HepG2 (cell line): ENCODE data around the gene HES2. TPM values are rescaled to one million over a fixed set of nuclear protein-coding genes. Genes with fewer than 3 reads are reported as not detected.

Experiments
- ATAC-seq: fragments of 200-7000 bp; cut with Tn5 transposase; 3 replicates; pipeline ENCODE4 v1.9.1; 2020; ENCODE audit warnings: mild to moderate bottlenecking, moderate library complexity
- BruUV-seq: library from RNA; stranded (reverse); fragments of 400-500 nt; replicated peaks from 2 replicates; lab custom pipeline; 2021; lab: Mats Ljungman, UMichigan
- CTCF ChIA-PET: fragments of 300-600 bp; formaldehyde crosslinking; extraction: SDS; loops from one replicate; lab custom pipeline; 2021; ENCODE audit warnings: low total read pairs, inconsistent platforms, low intra/inter-chr PET ratio; lab: Yijun Ruan, JAX
- POLR2A ChIA-PET: fragments of 350-600 bp; sonication (Branson Sonifier 250); formaldehyde crosslinking; loops from one replicate; lab custom pipeline; 2020; ENCODE audit warnings: antibody characterized with exemption, inconsistent platforms; lab: Yijun Ruan, JAX
- DNase-seq: peaks from one replicate; pipeline ENCODE4 v3.0.0-alpha.2; 2015; ENCODE audit warnings: low spot score
- FAIRE-seq: peaks from 3 replicates; lab custom pipeline; 2011; peaks lifted over from hg19 to GRCh38; lab: Jason Lieb, UNC
- H2AFZ ChIP-seq: one replicate; pipeline ENCODE4 v1.6.1; 2011; ENCODE audit warnings: low read length, inconsistent platforms
- H3K27ac ChIP-seq: fragments of 300-600 bp; 3 replicates; pipeline ENCODE4 v1.8.0; 2011; ENCODE audit warnings: mixed run types, mild to moderate bottlenecking, mixed read lengths, low read length, inconsistent platforms; ENCODE audit not compliant: insufficient read depth; ENCODE audit errors: extremely low read length
- H3K27me3 ChIP-seq, 2 experiments: fragments of 200-600 bp in 1 of 2; 2 replicates in 1 of 2; 3 replicates in 1 of 2; pipeline versions ENCODE4 v1.6.0 to v1.8.0; 2011; ENCODE audit warnings: low read length in 2 of 2, mild to moderate bottlenecking in 2 of 2, moderate library complexity in 2 of 2, inconsistent platforms in 1 of 2; ENCODE audit not compliant: insufficient read depth in 2 of 2, control insufficient read depth in 1 of 2
- H3K36me3 ChIP-seq, 2 experiments: fragments of 200-600 bp in 1 of 2; replicated peaks in 1 of 2; 2 replicates in 1 of 2; 3 replicates in 1 of 2; pipeline versions ENCODE4 v1.5.1 to v1.8.0; 2011; ENCODE audit warnings: low read length in 2 of 2, inconsistent platforms in 1 of 2; ENCODE audit not compliant: insufficient read depth in 2 of 2, control insufficient read depth in 1 of 2
- H3K4me1 ChIP-seq: 2 replicates; pipeline ENCODE4 v1.5.1; 2012; ENCODE audit warnings: low read length, inconsistent platforms; ENCODE audit not compliant: insufficient read depth
- H3K4me2 ChIP-seq: 2 replicates; pipeline ENCODE4 v1.6.0; 2011; ENCODE audit warnings: low read depth, low read length, inconsistent platforms
- H3K4me3 ChIP-seq, 3 experiments: fragments of 200-600 bp in 1 of 3; sonication (generic), shearing (Covaris generic) in 1 of 3; replicated peaks in 1 of 3; 2 replicates each; pipeline ENCODE4 v1.5.1; 2011 to 2016; ENCODE audit warnings: low read length in 3 of 3, inconsistent platforms in 2 of 3, low read depth in 2 of 3, mild to moderate bottlenecking in 2 of 3, control low read depth in 1 of 3, mixed read lengths in 1 of 3; ENCODE audit not compliant: insufficient read depth in 1 of 3
- H3K79me2 ChIP-seq: one replicate; pipeline ENCODE4 v1.6.1; 2011; ENCODE audit warnings: low read length, inconsistent platforms; ENCODE audit not compliant: insufficient read depth
- H3K9ac ChIP-seq: 2 replicates; pipeline ENCODE4 v1.6.0; 2011; ENCODE audit warnings: mild to moderate bottlenecking, low read depth, low read length, inconsistent platforms; ENCODE audit not compliant: insufficient read depth
- H3K9me3 ChIP-seq: 2 replicates; pipeline ENCODE4 v1.5.1; 2012; ENCODE audit warnings: mild to moderate bottlenecking, low read length
- H4K20me1 ChIP-seq: 2 replicates; pipeline ENCODE4 v1.6.0; 2011; ENCODE audit warnings: inconsistent platforms, mild to moderate bottlenecking, low read length, moderate library complexity; ENCODE audit not compliant: insufficient read depth
- CENPT ChIP-seq: sonication (generic); formaldehyde crosslinking; IDR thresholded peaks from 2 replicates; pipeline ENCODE4 v1.8.0; 2022; ENCODE audit warnings: low read depth, mild to moderate bottlenecking, moderate library complexity, missing genetic modification reagents
- REL ChIP-seq: sonication (generic); formaldehyde crosslinking; conservative IDR thresholded peaks from 2 replicates; pipeline ENCODE4 v1.8.0; 2022; ENCODE audit warnings: mild to moderate bottlenecking, missing genetic modification reagents, moderate library complexity
- SKI ChIP-seq: fragments of 450-650 bp; IDR thresholded peaks from one replicate; pipeline ENCODE4 v1.6.1; 2018; ENCODE audit warnings: mild to moderate bottlenecking; ENCODE audit not compliant: partially characterized antibody
- ZNF382 ChIP-seq: sonication (generic); formaldehyde crosslinking; IDR thresholded peaks from 2 replicates; pipeline ENCODE4 v1.5.0; 2020; ENCODE audit warnings: missing genetic modification reagents, mild to moderate bottlenecking, borderline replicate concordance
- WGBS: methylation state at CpG from one replicate; pipeline ENCODE4 v1.1.6; 2017; ENCODE audit warnings: low lambda C conversion rate; 5-methylcytosine and 5-hydroxymethylcytosine counted together
- in situ Hi-C: cut with HindIII; loops from 2 replicates; pipeline ENCODE4 v1.10.0; 2017; ENCODE audit warnings: low pct_unique_long_range_greater_than_20kb; ENCODE audit not compliant: extremely low pct_ligation_motif_present
- intact Hi-C: fragments of 100-400 bp; cut with micrococcal nuclease; formaldehyde crosslinking; loops from one replicate; pipeline ENCODE4 v1.10.0; 2022; ENCODE audit not compliant: unreplicated experiment
- polyA plus RNA-seq, 8 experiments: library from polyadenylated mRNA; depleted of rRNA in 3 of 8; stranded (reverse) in 7 of 8; unstranded in 1 of 8; fragments of >200 nt; fragmentation: Illumina TruSeq in 4 of 8; extraction: Trizol in 4 of 8; gene quantifications; 2 replicates each; pipeline versions ENCODE4 v1.2.1 to v1.2.3, GENCODE V29; 2011 to 2016; ENCODE audit warnings: low read depth in 4 of 8, missing spikeins in 1 of 8, mixed read lengths in 1 of 8; ENCODE audit not compliant: insufficient read depth in 1 of 8
- total RNA-seq, 5 experiments: library from RNA; depleted of rRNA; stranded (reverse); fragments of >200 nt; fragmentation: Illumina TruSeq; extraction: Trizol; gene quantifications; 2 replicates each; pipeline ENCODE4 v1.2.3, GENCODE V29; 2016; ENCODE audit warnings: low read depth in 1 of 5

HES2 gene
- total and polyA plus RNA-seq, 2 of the 13 experiments (the other 11 are each of a cell fraction or from before 2014, with no cell fraction given) = 0.11 to 0.17 TPM

DNA sequence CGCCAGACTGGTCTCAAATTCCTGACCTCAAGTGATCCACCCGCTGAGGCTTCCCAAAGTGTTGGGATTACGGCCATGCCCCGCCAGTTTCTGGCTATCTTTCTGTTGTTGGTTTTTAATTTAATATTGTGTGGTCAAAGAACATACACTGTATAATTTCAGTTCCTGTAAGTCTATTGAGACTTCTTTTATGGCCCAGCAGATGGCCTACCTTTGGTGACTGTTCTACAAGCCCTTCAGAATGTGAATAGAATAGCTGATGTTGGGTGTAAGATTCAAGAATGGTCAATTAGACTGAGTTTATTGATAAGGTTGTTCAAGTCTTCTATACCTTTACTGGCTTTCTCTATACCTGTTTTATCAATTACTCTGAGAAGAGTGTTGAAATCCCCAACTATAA, 10.7 kb downstream of the HES2 start:
- ATAC-seq = no peak
- in situ Hi-C loops = no loop called here
- no peak overlapping the region for H3K27ac ChIP-seq
- H3K27me3 ChIP-seq = peaks cover 0 to 10% of the 10 kb centered on the region in 2 experiments; a peak in 1 of 5 replicates
- H3K4me3 ChIP-seq = no peak overlapping the region
- no peaks in the 10 kb centered on the region for H3K9me3 ChIP-seq
- no peaks in the 10 kb centered on the region for H4K20me1 ChIP-seq
- H3K9ac ChIP-seq = no peak overlapping the region
- TF ChIP-seq SKI (no peak), ZNF382 (CRISPR knock-in tag) (no peak)
- TF ChIP-seq, all 625 proteins: peak for 0
- H3K79me2 ChIP-seq = no peaks in the 10 kb centered on the region
- BruUV-seq = no TSS peak
- no peak for FAIRE-seq
- H3K4me2 ChIP-seq = no peak overlapping the region
- H3K4me1 ChIP-seq = peaks cover 35% of the 10 kb centered on the region
- intact Hi-C loops = no loop called here
- no peaks in the 10 kb centered on the region for H3K36me3 ChIP-seq
- H2AFZ ChIP-seq = no peak overlapping the region
- DNase-seq = no peak
- ChIA-PET POLR2A (no interaction called here), CTCF (no interaction called here)
- WGBS = 79% methylated on average over 4 of the region's 4 CpGs

DNA sequence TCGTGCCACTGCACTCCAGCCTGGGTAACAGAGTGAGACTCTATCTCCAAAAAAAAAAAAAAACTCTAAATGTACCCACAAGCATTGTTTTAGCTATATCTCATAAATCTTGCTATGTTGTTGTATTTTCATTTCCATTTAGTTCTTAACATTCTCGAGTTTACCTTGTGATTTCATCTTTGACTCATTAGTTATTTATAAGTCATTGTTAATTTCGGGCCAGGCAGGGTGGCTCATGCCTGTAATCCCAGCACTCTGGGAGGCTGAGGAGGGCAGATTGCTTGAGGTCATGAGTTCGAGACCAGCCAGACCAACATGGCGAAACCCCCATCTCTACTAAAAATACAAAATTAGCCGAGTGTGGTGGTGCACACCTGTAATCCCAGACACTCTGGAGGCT, 11.7 kb downstream of the HES2 start:
- FAIRE-seq = no peak
- Histone ChIP-seq H3K36me3 (no peaks in the 10 kb centered on the region), H3K4me1 (peaks cover 25% of the 10 kb centered on the region), H4K20me1 (no peaks in the 10 kb centered on the region), H3K9me3 (no peaks in the 10 kb centered on the region), H3K4me2 (no peak overlapping the region), H3K79me2 (no peaks in the 10 kb centered on the region), H3K4me3 (no peak overlapping the region), H3K9ac (no peak overlapping the region), H2AFZ (no peak overlapping the region), H3K27me3 (peaks cover 0 to 12% of the 10 kb centered on the region in 2 experiments; a peak in 2 of 5 replicates), H3K27ac (no peak overlapping the region)
- TF ChIP-seq CENPT (no peak), REL (CRISPR knock-in tag) (no peak)
- intact Hi-C loops = no loop called here
- in situ Hi-C loops = no loop called here
- DNase-seq = no peak
- ATAC-seq = no peak
- BruUV-seq = no TSS peak
- POLR2A ChIA-PET = no interaction called here
- WGBS = 54% methylated on average over 6 of the region's 6 CpGs
- CTCF ChIA-PET = no interaction called here
